Progenitor cell of endocrine pancreas (in vitro differentiated cells): Measurements from ENCODE around the gene ZNF512. TPM values are rescaled to one million over a fixed set of nuclear protein-coding genes. Genes with fewer than 3 reads are reported as not detected.
"Not testable (repeated sequence)": the region's sequence is repeated elsewhere in the genome, so short reads cannot be mapped to it uniquely, and the experiment has no call there.

Experiments
- DNase-seq: peaks from one replicate; pipeline ENCODE4 v3.0.0; 2021; ENCODE audit warnings: low spot score; ENCODE audit not compliant: unreplicated experiment
- H3K27ac Mint-ChIP-seq: 2 replicates; pipeline ENCODE4 v1.8.0; 2021; ENCODE audit warnings: mild to moderate bottlenecking, moderate library complexity, mixed read lengths
- H3K27me3 Mint-ChIP-seq: 2 replicates; pipeline ENCODE4 v1.8.0; 2021; ENCODE audit warnings: mixed read lengths
- H3K36me3 Mint-ChIP-seq: 2 replicates; pipeline ENCODE4 v1.8.0; 2022; ENCODE audit warnings: mixed read lengths; ENCODE audit not compliant: insufficient read depth
- H3K4me1 Mint-ChIP-seq: 2 replicates; pipeline ENCODE4 v1.8.0; 2021; ENCODE audit warnings: low read depth, mixed read lengths
- H3K4me3 Mint-ChIP-seq: 2 replicates; pipeline ENCODE4 v1.8.0; 2021; ENCODE audit warnings: low read depth, mild to moderate bottlenecking, moderate library complexity, mixed read lengths
- H3K9me3 Mint-ChIP-seq: 2 replicates; pipeline ENCODE4 v1.8.0; 2021; ENCODE audit warnings: low read depth, mixed read lengths
- CTCF ChIP-seq: fragments of 200-600 bp; sonication (generic); IDR thresholded peaks from one replicate; pipeline ENCODE4 v1.5.0; 2021; ENCODE audit warnings: antibody characterized with exemption, mild to moderate bottlenecking; ENCODE audit not compliant: unreplicated experiment
- total RNA-seq: library from RNA; stranded (reverse); gene quantifications from 2 replicates; pipeline ENCODE4 v1.2.1, GENCODE V29; 2021

ZNF512 gene
- total RNA-seq, 1 donor from 2014 or later = 60.9 TPM

DNA sequence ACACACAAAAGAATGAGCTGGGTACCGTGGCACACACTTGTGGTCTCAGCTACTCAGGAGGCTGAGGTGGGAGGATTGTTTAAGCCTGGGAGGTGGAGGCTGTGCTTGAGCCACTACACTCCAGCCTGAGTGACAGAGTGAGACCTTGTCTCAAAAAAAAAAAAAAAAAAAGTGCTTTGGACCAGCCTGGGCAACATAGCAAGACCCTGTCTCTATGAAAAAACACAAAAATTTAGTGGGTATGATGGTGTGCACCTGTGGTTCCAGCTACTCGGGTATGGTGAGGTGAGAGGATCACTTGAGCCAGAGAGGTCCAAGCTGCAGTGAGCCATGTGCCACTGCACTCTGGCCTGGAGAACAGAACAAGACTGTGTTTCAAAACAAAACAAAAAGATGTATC is 10.4 kb downstream of the ZNF512 start:
- H3K9me3 Mint-ChIP-seq = peaks cover 39% of the 10 kb centered on the region
- no peak overlapping the region for H3K4me3 Mint-ChIP-seq
- no peak for TF ChIP-seq CTCF
- H3K4me1 Mint-ChIP-seq = no peaks in the 10 kb centered on the region
- DNase-seq = no peak
- H3K27me3 Mint-ChIP-seq = no peaks in the 10 kb centered on the region
- no peak overlapping the region for H3K27ac Mint-ChIP-seq
- peaks cover 45% of the 10 kb centered on the region for H3K36me3 Mint-ChIP-seq

DNA sequence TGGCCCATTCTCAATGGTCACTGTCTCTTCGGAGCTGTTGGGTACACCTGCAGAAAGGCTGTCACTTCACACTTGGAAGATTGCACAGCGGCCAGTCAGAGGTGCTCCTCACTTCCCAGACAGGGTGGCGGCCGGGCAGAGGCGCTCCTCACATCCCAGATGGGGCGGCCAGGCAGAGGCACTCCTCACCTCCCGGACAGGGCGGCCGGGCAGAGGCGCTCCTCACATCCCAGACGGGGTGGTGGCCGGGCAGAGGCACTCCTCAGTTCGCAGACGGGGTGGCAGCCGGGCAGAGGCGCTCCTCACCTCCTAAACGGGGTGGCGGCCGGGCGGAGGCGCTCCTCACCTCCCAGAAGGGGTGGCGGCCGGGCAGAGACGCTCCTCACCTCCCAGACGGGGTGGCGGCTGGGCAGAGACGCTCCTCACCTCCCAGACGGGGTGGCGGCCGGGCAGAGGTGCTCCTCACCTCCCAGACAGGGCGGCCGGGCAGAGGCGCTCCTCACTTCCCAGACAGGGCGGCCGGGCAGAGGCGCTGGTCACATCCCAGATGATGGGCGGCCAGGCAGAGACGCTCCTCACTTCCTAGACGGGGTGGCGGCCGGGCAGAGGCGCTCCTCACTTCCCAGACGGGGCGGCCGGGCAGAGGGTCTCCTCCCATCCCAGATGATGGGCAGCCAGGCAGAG is 11.3 kb downstream of the ZNF512 start:
- not testable (repeated sequence) for H3K27ac Mint-ChIP-seq, H3K27me3 Mint-ChIP-seq, H3K4me3 Mint-ChIP-seq, DNase-seq, H3K4me1 Mint-ChIP-seq
- Mint-ChIP-seq H3K36me3 (peaks cover 45% of the 10 kb centered on the region), H3K9me3 (peaks cover 39% of the 10 kb centered on the region)

DNA sequence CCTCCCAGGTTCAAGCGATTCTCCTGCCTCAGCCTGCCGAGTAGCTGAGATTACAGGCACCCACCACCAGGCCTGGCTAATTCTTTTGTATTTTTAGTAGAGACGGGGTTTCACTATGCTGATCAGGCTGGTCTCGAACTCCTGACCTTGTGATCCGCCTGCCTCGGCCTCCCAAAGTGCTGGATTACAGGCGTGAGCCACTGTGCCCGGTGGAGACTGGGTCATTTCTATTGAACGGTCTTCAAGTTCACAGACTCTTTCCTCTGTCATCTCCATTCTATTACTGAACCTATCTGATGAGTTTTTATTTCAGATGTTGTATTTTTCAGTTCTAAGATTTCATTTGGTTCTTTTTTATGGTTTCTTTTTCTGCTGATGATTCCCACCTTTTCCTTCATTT is 12.6 kb downstream of the ZNF512 start:
- Mint-ChIP-seq H3K9me3 (peaks cover 27% of the 10 kb centered on the region), H3K27ac (peak overlapping the region; percentile 75), H3K36me3 (peaks cover 44% of the 10 kb centered on the region)
- H3K4me1 Mint-ChIP-seq, H3K27me3 Mint-ChIP-seq, DNase-seq, H3K4me3 Mint-ChIP-seq: not testable (repeated sequence)

DNA sequence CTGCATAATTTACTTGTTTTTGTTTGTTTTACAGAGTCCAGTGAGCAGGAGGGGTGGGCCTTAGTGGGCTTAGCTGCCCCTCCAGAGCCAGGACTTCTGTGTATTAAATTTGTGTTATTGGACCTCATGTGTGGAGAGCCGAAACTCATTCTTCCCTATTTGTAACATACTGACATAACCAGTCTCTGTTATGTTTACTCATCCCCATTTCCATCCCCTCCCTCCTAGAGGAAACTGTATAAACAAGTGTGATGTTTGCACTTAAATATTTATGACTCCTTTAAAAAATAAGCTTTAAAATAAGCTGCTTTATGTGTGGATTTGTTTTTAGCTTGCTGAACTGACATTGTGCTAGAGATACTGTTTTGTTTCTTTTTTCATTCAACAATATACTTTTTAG is 13.8 kb downstream of the ZNF512 start:
- H3K27me3 Mint-ChIP-seq = no peaks in the 10 kb centered on the region
- no peak for DNase-seq
- H3K36me3 Mint-ChIP-seq = peaks cover 44% of the 10 kb centered on the region
- no peaks in the 10 kb centered on the region for H3K4me1 Mint-ChIP-seq
- H3K4me3 Mint-ChIP-seq = no peak overlapping the region
- H3K27ac Mint-ChIP-seq = peak overlapping the region; percentile 64
- peaks cover 21% of the 10 kb centered on the region for H3K9me3 Mint-ChIP-seq
- no peak for TF ChIP-seq CTCF

GRCh38 chr2:27606611-27607010 is 23.8 kb downstream of the ZNF512 start:
- Mint-ChIP-seq H3K9me3 (no peaks in the 10 kb centered on the region), H3K4me3 (no peak overlapping the region), H3K36me3 (peaks cover 27% of the 10 kb centered on the region), H3K4me1 (no peaks in the 10 kb centered on the region), H3K27ac (no peak overlapping the region), H3K27me3 (no peaks in the 10 kb centered on the region)
- TF ChIP-seq CTCF = no peak
- no peak for DNase-seq

DNA sequence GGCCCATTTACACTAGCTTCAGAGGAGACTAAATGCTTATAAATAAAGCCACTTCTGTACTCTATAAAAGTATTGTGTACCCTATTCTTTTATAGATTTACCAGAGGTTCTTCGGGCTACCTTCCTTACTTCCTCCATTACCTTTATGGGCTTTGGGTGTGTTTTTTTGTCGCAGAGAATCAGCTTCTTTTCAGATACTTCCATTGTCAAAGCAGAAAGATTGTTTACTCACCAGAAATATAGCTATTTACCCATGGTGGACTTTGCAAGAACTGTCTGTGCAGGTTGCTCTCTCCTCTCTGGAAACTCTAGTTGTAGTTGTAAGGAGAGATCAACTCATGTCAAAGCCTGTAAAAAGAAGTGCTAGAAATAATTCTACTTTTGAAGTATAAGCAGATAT is 31.1 kb downstream of the ZNF512 start:
- Mint-ChIP-seq H3K9me3 (no peaks in the 10 kb centered on the region), H3K4me1 (no peaks in the 10 kb centered on the region), H3K27me3 (no peaks in the 10 kb centered on the region), H3K36me3 (peaks cover 18% of the 10 kb centered on the region), H3K4me3 (no peak overlapping the region), H3K27ac (no peak overlapping the region)
- no peak for DNase-seq
- no peak for TF ChIP-seq CTCF
